ENCODE data around the gene MEI1. TPM values are rescaled to one million over a fixed set of nuclear protein-coding genes. Genes with fewer than 3 reads are reported as not detected.

MEI1 gene
- total RNA-seq, 1 donor from 2014 or later, result 28.9 TPM

DNA sequence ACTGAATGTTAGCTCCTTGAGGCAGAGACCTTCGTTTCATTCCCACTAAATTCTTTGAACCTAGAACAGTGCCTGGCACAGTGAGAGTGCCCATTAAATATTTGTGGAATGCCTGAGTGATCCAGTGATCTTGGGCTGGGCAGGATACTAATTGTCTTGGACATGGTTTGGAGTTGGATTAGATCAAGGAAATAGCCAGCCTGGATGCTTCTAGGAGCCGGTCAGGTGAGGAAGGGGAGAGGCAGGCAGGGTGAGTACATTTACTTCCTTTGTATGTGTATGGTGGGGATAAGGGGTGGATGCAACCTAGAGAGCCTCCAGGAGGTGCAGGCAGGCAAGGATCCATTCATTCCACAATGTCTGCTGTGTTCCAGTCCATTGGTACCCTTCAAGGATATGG is 137.2 kb downstream of the MEI1 start:
- no peaks in the 10 kb centered on the region for H3K27me3 Mint-ChIP-seq
- H3K36me3 Mint-ChIP-seq (ENCODE audit: low read depth), result peaks cover 72% of the 10 kb centered on the region
- peaks cover 75% of the 10 kb centered on the region for H3K4me1 Mint-ChIP-seq
- intact Hi-C loops (cut with micrococcal nuclease), result no loop called here
- CTCF ChIA-PET, result interaction anchor here (0.8 kb wide), 1 partner anchor 139 kb away, joined by 3 read pairs; no protein-coding TSS in a partner anchor
- ATAC-seq (ENCODE audit: low read depth) (no peak), DNase-seq (no peak)
- H3K9me3 Mint-ChIP-seq, result no peaks in the 10 kb centered on the region
- POLR2A ChIA-PET, result interaction anchor here (0.6 to 9.9 kb wide), 5 partner anchors 11 to 89 kb away, joined by 3 to 166 read pairs (median 4); partner anchors contain the start of genes CCDC134 and TNFRSF13C
- TF ChIP-seq CTCF (IDR thresholded peaks at IDR 0.05), result no peak
- H3K27ac Mint-ChIP-seq, result peak overlapping the region; percentile 50
- H3K4me3 Mint-ChIP-seq, result no peak overlapping the region

- intact Hi-C loops (cut with micrococcal nuclease), result no loop called here
- Mint-ChIP-seq H3K36me3 (ENCODE audit: low read depth) (peaks cover 75% of the 10 kb centered on the region), H3K9me3 (no peaks in the 10 kb centered on the region), H3K4me1 (peaks cover 79% of the 10 kb centered on the region), H3K4me3 (no peak overlapping the region), H3K27ac (peak overlapping the region; percentile 67), H3K27me3 (no peaks in the 10 kb centered on the region)
- ChIA-PET CTCF (no interaction called here), POLR2A (interaction anchor here (1.0 to 1.6 kb wide), 6 partner anchors 7 to 108 kb away, joined by 3 to 10 read pairs (median 5); partner anchors contain the start of genes CCDC134 and CENPM)
- DNase-seq (no peak), ATAC-seq (ENCODE audit: low read depth) (no peak)
- TF ChIP-seq CTCF (IDR thresholded peaks at IDR 0.05), result no peak
Measured at GRCh38 chr22:41838842-41839618, 139.7 kb downstream of the MEI1 start.

DNA sequence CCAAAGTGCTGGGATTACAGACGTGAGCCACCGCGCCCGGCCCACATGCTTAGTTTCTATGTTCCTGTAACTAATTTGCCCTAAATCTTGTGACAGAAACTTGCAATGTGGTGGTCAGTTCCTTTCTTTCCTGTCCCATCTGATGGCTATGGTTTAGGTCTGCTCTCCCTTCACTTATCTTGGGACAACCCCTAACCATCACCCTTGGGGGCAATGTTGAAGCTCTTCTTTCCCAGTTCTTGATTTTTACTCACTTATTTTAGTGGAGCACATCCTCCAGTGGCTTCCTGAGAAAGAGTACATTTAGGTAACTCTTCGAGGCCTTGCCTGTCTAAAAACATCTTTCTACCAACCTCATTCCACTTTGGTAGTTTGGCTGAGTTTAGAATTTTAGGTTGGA is 140.9 kb downstream of the MEI1 start:
- Mint-ChIP-seq H3K9me3 (no peaks in the 10 kb centered on the region), H3K27me3 (no peaks in the 10 kb centered on the region), H3K36me3 (ENCODE audit: low read depth) (peaks cover 71% of the 10 kb centered on the region), H3K4me1 (peaks cover 81% of the 10 kb centered on the region), H3K27ac (peak overlapping the region; percentile 57), H3K4me3 (no peak overlapping the region)
- no peak for TF ChIP-seq CTCF (IDR thresholded peaks at IDR 0.05)
- ChIA-PET CTCF (no interaction called here), POLR2A (interaction anchor here (1.0 to 1.6 kb wide), 5 partner anchors 8 to 106 kb away, joined by 3 to 10 read pairs (median 6); partner anchors contain the start of genes CCDC134 and CENPM)
- intact Hi-C loops (cut with micrococcal nuclease), result no loop called here
- no peak for DNase-seq
- no peak for ATAC-seq (ENCODE audit: low read depth)

DNA sequence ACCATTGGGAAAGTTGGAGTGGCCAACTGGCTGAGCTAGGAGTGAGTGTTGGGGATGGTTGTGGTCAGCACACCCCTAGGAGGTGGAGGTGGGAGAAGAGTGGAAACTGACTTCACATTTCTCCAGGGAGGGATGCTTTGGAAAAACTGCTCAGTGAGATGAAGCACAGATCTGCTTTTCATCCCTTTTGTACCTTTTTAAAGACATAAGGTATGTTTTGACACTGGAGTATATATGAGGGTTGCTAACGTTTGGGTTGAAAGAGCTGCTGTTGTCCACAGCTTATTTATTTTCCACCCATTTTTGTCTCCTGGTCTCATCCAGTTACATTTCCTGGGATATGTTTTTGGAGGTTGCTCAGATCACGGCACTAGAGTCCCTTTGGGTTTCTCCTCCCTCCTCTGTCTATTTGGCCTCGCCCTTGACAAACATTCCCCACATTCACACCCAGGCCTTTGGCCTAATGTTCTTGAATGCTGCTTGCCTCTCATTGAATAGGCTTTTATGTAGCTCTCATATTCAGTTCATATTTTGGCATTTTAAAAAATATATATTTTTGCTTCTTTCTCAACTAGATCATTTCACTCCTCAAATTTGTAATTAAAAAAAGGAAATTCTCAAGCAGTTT is 141.9 kb downstream of the MEI1 start:
- H3K27ac Mint-ChIP-seq, result peak overlapping the region; percentile 46
- no peak for TF ChIP-seq CTCF (IDR thresholded peaks at IDR 0.05)
- ChIA-PET CTCF (interaction anchor here (1.3 kb wide), 2 partner anchors 16 to 144 kb away, joined by 3 to 4 read pairs; no protein-coding TSS in a partner anchor), POLR2A (interaction anchor here (1.0 to 4.5 kb wide), 3 partner anchors 8 to 105 kb away, joined by 3 to 40 read pairs (median 10); partner anchors contain the start of gene SREBF2)
- no peak overlapping the region for H3K4me3 Mint-ChIP-seq
- no peak for ATAC-seq (ENCODE audit: low read depth)
- no peaks in the 10 kb centered on the region for H3K9me3 Mint-ChIP-seq
- peaks cover 85% of the 10 kb centered on the region for H3K4me1 Mint-ChIP-seq
- no peak for DNase-seq
- intact Hi-C loops (cut with micrococcal nuclease), result no loop called here
- no peaks in the 10 kb centered on the region for H3K27me3 Mint-ChIP-seq
- peaks cover 71% of the 10 kb centered on the region for H3K36me3 Mint-ChIP-seq (ENCODE audit: low read depth)

Data from activated B cell treated with CpG ODN at 0.5 μM for 24 hours (primary cell).